MM.1S (cell line): ENCODE measurements around the gene HES2.

ENCODE experiments used
- CTCF ChIP-seq: fragments of 300-600 bp; sonication (generic); IDR thresholded peaks from 2 replicates; pipeline ENCODE4 v1.5.1; 2016; ENCODE audit warnings: antibody characterized with exemption, low read length, mixed read lengths
- EZH2 ChIP-seq: fragments of 300-600 bp; sonication (generic); optimal IDR thresholded peaks from 2 replicates; pipeline ENCODE3; 2017; ENCODE audit warnings: low read depth, mild to moderate bottlenecking, antibody characterized with exemption, low read length, mixed read lengths
- EZH2phosphoT487 ChIP-seq: fragments of 300-600 bp; sonication (generic); IDR thresholded peaks from 2 replicates; pipeline ENCODE4 v1.6.1; 2018; ENCODE audit warnings: antibody characterized with exemption, low read length

GRCh38 chr1:6385488-6386191 is 34.1 kb downstream of the HES2 start:
- TF ChIP-seq EZH2phosphoT487 (no peak), CTCF (no peak), EZH2 (no peak)
